Liver (tissue), 9 donors: ENCODE results near the gene LIPG. TPM values are rescaled to one million over a fixed set of nuclear protein-coding genes. Genes with fewer than 3 reads are reported as not detected.

ENCODE experiments used
- DNase-seq: peaks from one replicate; pipeline ENCODE4 v3.0.0-alpha.2; 2017; ENCODE audit warnings: low spot score
- H3K27ac ChIP-seq, 2 donors: one replicate each; pipeline ENCODE4 v1.7.0; 2013; ENCODE audit warnings: inconsistent platforms in 2 of 2, low read length in 2 of 2, control low read depth in 1 of 2, low read depth in 1 of 2, mild to moderate bottlenecking in 1 of 2
- H3K27me3 ChIP-seq, 4 donors: one replicate each; pipeline versions ENCODE4 v1.6.1 to v1.7.0; 2013; ENCODE audit warnings: low read length in 3 of 4, inconsistent platforms in 1 of 4, mild to moderate bottlenecking in 1 of 4, moderate library complexity in 1 of 4; ENCODE audit not compliant: control insufficient read depth in 4 of 4, insufficient read depth in 4 of 4
- H3K36me3 ChIP-seq, 4 donors: one replicate each; pipeline versions ENCODE4 v1.6.1 to v1.7.0; 2013; ENCODE audit warnings: low read length in 3 of 4, mild to moderate bottlenecking in 3 of 4, low read depth in 1 of 4, moderate library complexity in 1 of 4; ENCODE audit not compliant: control insufficient read depth in 4 of 4, insufficient read depth in 3 of 4
- H3K4me1 ChIP-seq, 4 donors: one replicate each; pipeline versions ENCODE4 v1.6.1 to v1.7.0; 2013; ENCODE audit warnings: low read length in 3 of 4, mild to moderate bottlenecking in 3 of 4, moderate library complexity in 1 of 4; ENCODE audit not compliant: control insufficient read depth in 4 of 4, insufficient read depth in 4 of 4
- H3K4me3 ChIP-seq, 3 donors: one replicate each; pipeline versions ENCODE4 v1.6.1 to v1.7.0; 2013; ENCODE audit warnings: low read length in 3 of 3, control low read depth in 1 of 3, low read depth in 1 of 3, mild to moderate bottlenecking in 1 of 3
- H3K9ac ChIP-seq, 2 donors: one replicate each; pipeline ENCODE4 v1.7.0; 2013; ENCODE audit warnings: low read length in 2 of 2, mild to moderate bottlenecking in 2 of 2, moderate library complexity in 2 of 2, control low read depth in 1 of 2, low read depth in 1 of 2
- H3K9me3 ChIP-seq, 4 donors: one replicate each; pipeline versions ENCODE4 v1.6.1 to v1.7.0; 2013; ENCODE audit warnings: low read length in 3 of 4; ENCODE audit not compliant: control insufficient read depth in 4 of 4
- CTCF ChIP-seq: fragments of 150-350 bp; IDR thresholded peaks from 2 replicates; pipeline ENCODE4 v1.5.1; 2017; ENCODE audit warnings: improper control_type of control experiment, low read depth, low read length; ENCODE audit not compliant: missing input control
- EGR1 ChIP-seq, 2 donors: IDR thresholded peaks; 2 replicates each; pipeline ENCODE4 v1.6.1; 2016 to 2018; ENCODE audit warnings: antibody characterized with exemption in 2 of 2, low read depth in 2 of 2
- FOXA1 ChIP-seq: IDR thresholded peaks from 2 replicates; pipeline ENCODE4 v1.6.1; 2016; ENCODE audit warnings: antibody characterized with exemption
- GABPA ChIP-seq, 2 donors: IDR thresholded peaks in 1 of 2; conservative IDR thresholded peaks in 1 of 2; 2 replicates each; pipeline ENCODE4 v1.6.1; 2016; ENCODE audit warnings: antibody characterized with exemption in 2 of 2, mild to moderate bottlenecking in 1 of 2, moderate library complexity in 1 of 2
- HNF4G ChIP-seq: IDR thresholded peaks from 2 replicates; pipeline ENCODE4 v1.6.1; 2016; ENCODE audit warnings: antibody characterized with exemption
- NR2F2 ChIP-seq: IDR thresholded peaks from 2 replicates; pipeline ENCODE4 v1.6.1; 2016; ENCODE audit warnings: antibody characterized with exemption
- RAD21 ChIP-seq, 2 donors: IDR thresholded peaks; 2 replicates each; pipeline ENCODE4 v1.6.1; 2016; ENCODE audit warnings: antibody characterized with exemption in 2 of 2, mild to moderate bottlenecking in 2 of 2
- REST ChIP-seq: IDR thresholded peaks from 2 replicates; pipeline ENCODE4 v1.6.1; 2016; ENCODE audit warnings: antibody characterized with exemption, mild to moderate bottlenecking
- RXRA ChIP-seq, 2 donors: IDR thresholded peaks; 2 replicates each; pipeline ENCODE4 v1.6.1; 2017 to 2018; ENCODE audit warnings: antibody characterized with exemption in 2 of 2, mild to moderate bottlenecking in 1 of 2
- TAF1 ChIP-seq: conservative IDR thresholded peaks from 2 replicates; pipeline ENCODE4 v1.6.1; 2016; ENCODE audit warnings: antibody characterized with exemption, mild to moderate bottlenecking
- YY1 ChIP-seq: IDR thresholded peaks from 2 replicates; pipeline ENCODE4 v1.6.1; 2016; ENCODE audit warnings: antibody characterized with exemption, mild to moderate bottlenecking
- ZBTB33 ChIP-seq: IDR thresholded peaks from 2 replicates; pipeline ENCODE4 v1.6.1; 2016; ENCODE audit warnings: antibody characterized with exemption
- WGBS: extraction: QIAGEN DNeasy Blood & Tissue Kit; methylation state at CpG from one replicate; pipeline ENCODE4 v1.1.7; 2013; 5-methylcytosine and 5-hydroxymethylcytosine counted together
- polyA plus RNA-seq, 2 donors: library from polyadenylated mRNA; stranded (reverse) in 1 of 2; unstranded in 1 of 2; fragments of 200-250 nt in 1 of 2; fragments of >200 nt in 1 of 2; fragmentation: Nextera tagmentation in 1 of 2; extraction: Ambion mirVana in 1 of 2; gene quantifications; one replicate each; pipeline versions ENCODE4 v1.2.1 to v1.2.3, GENCODE V29; 2013 to 2015
- total RNA-seq, 2 donors: library from RNA; depleted of rRNA; stranded (reverse); fragments of >200 nt; gene quantifications; one replicate each; pipeline ENCODE4 v1.2.3, GENCODE V29; 2014
- TF ChIP-seq, protein P1 (sequence below): IDR thresholded peaks from 2 replicates; pipeline ENCODE4 v1.6.1; 2016; ENCODE audit warnings: antibody characterized with exemption
- TF ChIP-seq, protein P2 (sequence below): IDR thresholded peaks from 2 replicates; pipeline ENCODE4 v1.6.1; 2016; ENCODE audit warnings: antibody characterized with exemption
- donor health status: healthy.
- donor health status: healthy.
- donor health status: healthy.
- donor health status: healthy.
- donor health status: healthy.

Gene LIPG
- total and polyA plus RNA-seq, 4 donors, result 2.8 to 150 (median 39.7) TPM

DNA sequence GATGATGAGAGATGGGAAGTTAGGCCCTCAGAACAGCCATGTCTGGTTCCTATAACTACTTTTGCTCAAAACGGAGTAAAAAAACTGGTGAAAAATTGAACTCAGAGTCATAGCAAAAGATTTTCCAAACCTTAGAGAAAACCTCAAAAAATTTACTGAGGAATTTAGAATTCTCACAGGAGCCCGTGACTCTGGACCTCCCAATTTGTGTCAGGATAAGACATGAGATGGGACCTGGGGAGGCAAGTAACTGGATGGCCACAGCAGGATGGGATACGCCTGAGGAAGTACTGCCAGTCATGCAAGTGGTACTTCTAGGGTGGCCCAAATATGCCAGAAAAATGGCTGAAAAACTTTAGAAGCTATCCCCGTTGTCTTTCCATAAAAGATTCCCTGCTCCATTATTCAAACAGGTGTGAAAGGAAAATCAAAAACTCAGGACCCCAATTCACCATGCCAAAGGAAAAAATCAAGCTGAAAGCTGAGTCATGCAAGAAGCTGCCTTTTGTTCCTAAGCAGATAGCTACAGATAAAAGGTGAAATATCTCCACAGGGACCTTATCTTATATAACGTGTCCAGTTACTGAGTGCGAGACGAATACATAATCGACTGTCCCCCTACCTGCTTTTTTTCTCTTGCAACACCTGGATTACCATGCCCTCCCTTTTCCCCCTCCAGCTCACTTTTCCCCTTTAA lies 34.1 kb upstream of the LIPG start:
- no peaks in the 10 kb centered on the region for H3K27me3 ChIP-seq
- no peaks in the 10 kb centered on the region for H3K36me3 ChIP-seq
- DNase-seq, result no peak
- 66% methylated on average over 8 of the region's 8 CpGs for WGBS
- H3K9ac ChIP-seq, result no peak overlapping the region
- H3K4me1 ChIP-seq, result no peaks in the 10 kb centered on the region
- no peaks in the 10 kb centered on the region for H3K9me3 ChIP-seq
- no peak for TF ChIP-seq NR2F2
- no peak for TF ChIP-seq FOXA1
- no peak for TF ChIP-seq GABPA (IDR thresholded peaks at IDR 0.05 in 1 of 2, conservative IDR thresholded peaks at IDR 0.05 in 1 of 2)
- no peak for TF ChIP-seq TAF1
- TF ChIP-seq, protein P1, sequence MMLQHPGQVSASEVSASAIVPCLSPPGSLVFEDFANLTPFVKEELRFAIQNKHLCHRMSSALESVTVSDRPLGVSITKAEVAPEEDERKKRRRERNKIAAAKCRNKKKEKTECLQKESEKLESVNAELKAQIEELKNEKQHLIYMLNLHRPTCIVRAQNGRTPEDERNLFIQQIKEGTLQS, result no peak
- no peak for TF ChIP-seq HNF4G
- TF ChIP-seq RAD21 (IDR thresholded peaks at IDR 0.05), result no peak
- no peak for TF ChIP-seq ZBTB33
- no peak for TF ChIP-seq REST
- no peak for TF ChIP-seq RXRA (IDR thresholded peaks at IDR 0.05)
- no peak for TF ChIP-seq YY1
- no peak for TF ChIP-seq EGR1 (IDR thresholded peaks at IDR 0.05; ENCODE audit: low read depth in 2 of 2)
- no peak overlapping the region for H3K27ac ChIP-seq
- no peak overlapping the region for H3K4me3 ChIP-seq

GRCh38 chr18:49529596-49529995 lies 32.3 kb upstream of the LIPG start:
- TF ChIP-seq GABPA (IDR thresholded peaks at IDR 0.05 in 1 of 2, conservative IDR thresholded peaks at IDR 0.05 in 1 of 2) (no peak), REST (no peak), TAF1 (no peak), EGR1 (IDR thresholded peaks at IDR 0.05; ENCODE audit: low read depth in 2 of 2) (no peak), CTCF (no peak), RXRA (IDR thresholded peaks at IDR 0.05) (no peak)
- TF ChIP-seq, protein P2, sequence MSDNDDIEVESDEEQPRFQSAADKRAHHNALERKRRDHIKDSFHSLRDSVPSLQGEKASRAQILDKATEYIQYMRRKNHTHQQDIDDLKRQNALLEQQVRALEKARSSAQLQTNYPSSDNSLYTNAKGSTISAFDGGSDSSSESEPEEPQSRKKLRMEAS, result no peak
- H3K4me1 ChIP-seq, result peaks cover 0 to 2% (median 0%) of the 10 kb centered on the region in 4 donors
- H3K9me3 ChIP-seq, result no peaks in the 10 kb centered on the region
- no peaks in the 10 kb centered on the region for H3K27me3 ChIP-seq
- 74% methylated on average over 3 of the region's 3 CpGs for WGBS
- no peaks in the 10 kb centered on the region for H3K36me3 ChIP-seq
- no peak overlapping the region for H3K9ac ChIP-seq
- no peak overlapping the region for H3K4me3 ChIP-seq
- DNase-seq, result no peak
- H3K27ac ChIP-seq, result no peak overlapping the region
